Ramos (cell line): ENCODE results near the gene CLTB.

Experiments
- in situ Hi-C: fragments of 300-500 bp; cut with MboI; formaldehyde crosslinking; loops from one replicate; pipeline ENCODE4 v1.14.3; 2022; ENCODE audit warnings: low sequenced_read_pairs; ENCODE audit not compliant: unreplicated experiment

CLTB gene

DNA sequence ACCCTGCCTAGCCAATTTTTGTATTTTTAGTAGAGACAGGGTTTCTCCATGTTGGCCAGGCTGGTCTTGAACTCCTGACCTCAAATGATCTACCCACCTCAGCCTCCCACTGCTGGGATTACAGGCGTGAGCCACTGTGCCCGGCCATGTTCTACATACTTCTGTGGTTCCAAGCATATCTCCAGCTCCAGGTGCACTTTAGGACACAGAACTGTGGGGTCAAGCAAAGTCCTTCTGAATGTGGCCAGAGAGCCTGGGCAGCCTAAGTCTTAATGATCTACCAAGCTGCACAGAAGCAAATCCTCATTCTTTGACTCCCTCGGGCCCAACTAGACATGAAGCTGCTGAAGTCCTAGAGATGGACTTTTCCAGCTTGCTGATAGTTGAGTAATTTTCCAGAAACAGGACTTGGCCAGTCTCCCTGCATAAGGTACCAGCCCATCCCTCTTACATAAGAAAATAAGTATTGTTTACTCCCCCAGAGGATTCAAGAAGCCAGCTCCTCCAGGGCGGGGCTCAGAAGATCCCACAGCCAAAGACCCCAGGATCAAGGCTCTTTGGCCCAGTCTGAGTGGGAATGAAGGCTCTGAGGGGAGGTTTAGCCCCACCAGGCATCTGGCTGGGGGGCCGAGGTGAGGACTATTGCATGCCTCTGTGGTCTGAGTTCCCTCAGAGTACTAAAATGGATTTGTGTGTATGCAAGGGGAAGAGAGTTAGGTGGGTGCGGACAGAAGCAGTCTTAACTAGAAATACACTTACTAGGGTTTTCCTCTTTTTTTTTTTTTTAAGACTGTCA is 8.7 kb downstream of the CLTB start:
- in situ Hi-C loops = loop anchor here (25.0 kb wide), 1 partner anchor 670 kb away; no protein-coding TSS in a partner anchor

GRCh38 chr5:176406436-176407052 is 9.8 kb downstream of the CLTB start:
- in situ Hi-C loops = loop anchor here (25.0 kb wide), 1 partner anchor 669 kb away; no protein-coding TSS in a partner anchor

DNA sequence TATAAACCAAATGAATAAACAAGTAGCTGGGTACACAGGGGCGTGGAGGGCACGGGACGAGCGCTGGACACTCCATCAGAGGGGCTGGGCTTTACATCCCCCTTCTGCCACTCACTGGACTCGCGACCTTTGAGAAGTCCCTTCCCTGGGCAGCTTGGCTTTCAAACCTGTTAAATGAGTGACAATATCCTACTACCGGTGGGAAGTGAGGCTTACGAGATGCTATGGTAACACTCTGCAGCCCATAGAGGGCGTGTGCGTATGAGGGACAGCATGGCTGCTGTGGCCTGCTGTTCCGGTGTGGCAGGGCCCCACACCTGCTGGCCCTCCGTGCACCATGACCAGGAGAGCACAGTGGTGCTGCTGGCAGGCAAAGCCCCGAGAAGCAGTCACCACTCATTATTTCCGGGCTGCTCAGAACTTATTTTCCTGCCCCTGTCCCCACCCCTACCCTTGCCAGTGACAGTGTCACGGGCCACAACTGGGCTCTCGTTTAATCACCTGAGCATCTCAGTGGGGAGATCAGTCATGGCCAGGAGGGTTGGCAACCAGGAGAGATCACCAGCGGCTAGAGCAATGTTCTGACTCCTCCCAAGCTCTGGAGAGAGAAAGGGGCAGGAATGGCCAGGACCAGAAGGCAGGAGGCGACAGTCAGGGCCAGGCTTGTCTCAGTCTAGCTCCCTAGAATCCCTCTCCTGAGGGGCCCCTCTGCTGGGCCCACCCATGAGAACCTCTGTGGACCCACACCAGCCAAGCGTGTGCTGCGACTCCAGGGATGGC is 10.5 kb downstream of the CLTB start:
- in situ Hi-C loops = loop anchor here (25.0 kb wide), 1 partner anchor 669 kb away; no protein-coding TSS in a partner anchor

DNA sequence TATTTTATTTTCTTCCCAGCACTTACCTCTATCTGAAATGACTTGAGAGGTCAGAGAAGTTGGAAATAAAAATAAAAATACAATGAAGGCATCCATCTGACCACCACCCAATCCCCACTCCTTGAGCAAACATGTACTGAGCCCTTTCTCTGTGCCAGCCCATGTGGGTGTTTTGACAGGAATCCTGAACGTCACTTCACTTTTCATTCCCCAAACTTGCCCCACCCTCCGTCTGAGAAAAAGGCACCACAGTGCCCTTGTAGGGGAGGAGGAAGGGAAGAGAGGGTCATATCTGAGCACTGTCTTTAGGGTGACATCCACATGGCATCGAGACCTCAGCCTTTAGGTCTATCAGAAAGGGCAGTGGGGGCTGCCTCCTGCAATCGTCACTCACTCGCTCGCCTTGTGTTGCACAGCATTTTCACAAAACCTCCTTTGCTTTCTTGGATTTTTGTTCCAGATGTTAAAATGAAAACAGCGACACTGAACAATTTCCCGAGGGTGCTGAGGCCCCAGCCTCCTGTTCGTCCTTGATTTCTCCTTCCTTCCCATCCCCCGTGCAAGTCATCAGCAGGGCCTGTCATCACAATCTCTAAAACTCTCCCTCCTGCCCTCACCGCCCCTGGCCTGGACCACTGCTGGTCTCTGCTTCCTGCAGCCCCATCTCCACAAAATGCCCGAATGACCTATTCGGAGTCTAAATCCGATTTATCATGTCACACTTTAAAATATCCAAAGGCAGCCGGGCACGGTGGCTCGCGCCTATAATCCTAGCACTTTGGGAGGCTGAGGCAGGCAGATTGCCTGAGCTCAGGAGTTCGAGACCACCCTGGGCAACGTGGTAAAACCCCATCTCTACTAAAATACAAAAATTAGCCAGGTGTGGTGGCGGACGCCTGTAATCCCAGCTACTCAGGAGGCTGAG is 14.8 kb downstream of the CLTB start:
- in situ Hi-C loops = loop anchor here (25.0 kb wide), 1 partner anchor 664 kb away; no protein-coding TSS in a partner anchor

DNA sequence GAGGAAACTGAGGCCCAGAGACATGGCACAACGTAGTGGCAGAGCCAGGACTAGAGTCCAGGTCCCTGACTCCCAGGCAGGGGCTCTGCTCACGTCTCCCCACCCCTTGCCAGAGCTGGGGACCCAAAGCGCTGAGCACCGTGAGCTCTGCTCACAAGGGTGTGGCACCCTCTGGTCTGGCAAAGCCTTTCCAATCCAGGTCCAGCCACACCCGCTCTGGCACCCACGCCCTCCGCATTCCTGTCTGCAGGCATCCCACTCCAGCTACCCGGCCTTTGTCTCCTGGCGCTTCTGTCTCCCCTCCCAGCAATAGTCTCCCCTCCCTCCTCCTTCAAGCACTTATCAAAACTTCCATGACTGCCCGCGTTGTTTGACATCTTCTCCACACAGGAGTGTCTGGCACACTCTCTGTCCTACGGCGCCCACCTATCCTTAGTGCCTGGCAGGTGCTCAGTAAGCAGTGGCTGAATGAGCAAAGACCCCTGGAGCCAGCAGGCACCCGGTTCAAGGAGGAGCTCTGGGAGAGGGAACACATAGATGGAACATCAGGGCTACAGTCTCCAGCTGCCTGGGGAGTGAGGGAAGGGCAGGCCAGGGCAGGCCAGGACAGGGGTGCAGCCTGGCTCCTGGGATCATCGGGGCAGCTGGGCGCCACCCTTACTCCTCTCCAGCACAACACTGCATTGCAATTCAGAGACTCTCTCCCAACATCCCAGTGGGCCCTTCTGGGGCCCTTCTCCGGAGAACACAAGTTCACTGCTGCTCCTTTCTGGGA is 15.8 kb downstream of the CLTB start:
- in situ Hi-C loops = loop anchor here (25.0 kb wide), 1 partner anchor 663 kb away; no protein-coding TSS in a partner anchor

DNA sequence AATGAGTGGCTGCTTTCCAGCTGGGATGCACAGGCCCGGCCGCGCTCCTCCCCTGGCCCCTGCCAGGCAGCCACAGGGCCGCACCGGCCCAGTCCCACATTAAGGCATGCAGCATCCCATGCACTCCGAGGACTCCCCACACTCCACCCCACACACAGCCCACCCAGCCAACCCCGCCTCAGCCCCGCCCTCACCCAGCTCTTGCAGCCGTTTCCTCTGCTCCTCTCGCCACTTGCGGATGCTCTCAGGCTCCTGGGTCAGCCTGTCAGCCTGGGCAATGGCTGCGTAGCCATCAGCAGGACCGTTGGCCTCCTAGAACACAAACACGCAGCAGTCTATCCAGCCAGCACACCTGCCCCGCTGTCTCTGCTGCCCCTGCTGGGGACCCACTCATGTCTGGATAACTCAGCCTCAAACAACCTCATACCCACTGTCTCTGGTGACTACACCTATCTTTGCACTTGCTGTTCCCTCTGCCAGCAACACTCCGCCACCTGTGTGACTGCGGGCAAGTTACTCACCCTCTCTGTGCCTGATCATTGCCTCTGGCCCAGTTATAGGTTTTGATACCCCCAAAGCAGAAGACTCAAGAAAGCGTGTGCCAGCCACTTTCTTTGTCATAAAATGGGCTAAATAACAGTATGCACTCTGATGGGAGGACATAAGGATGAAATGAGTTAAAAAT is 18.5 kb downstream of the CLTB start:
- in situ Hi-C loops = no loop called here

DNA sequence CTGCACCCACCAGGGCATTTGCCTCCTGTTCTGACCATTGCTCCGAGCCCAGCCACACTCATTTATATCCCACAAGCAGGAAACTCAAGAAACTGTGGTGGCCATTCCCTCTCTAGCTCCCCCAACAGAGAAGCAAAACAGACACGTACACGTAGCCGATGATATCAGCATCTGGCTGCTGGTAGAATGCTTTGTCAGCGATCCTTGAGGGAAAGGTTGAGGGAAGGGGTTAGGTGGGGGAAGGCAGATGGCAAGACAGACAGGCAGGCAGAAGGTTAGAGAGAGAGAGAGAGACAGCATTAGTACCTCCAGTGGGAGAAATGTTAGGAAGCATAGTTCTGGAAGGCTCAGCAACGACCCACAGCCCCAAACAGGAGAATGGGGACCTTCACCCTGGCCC is 20.0 kb downstream of the CLTB start:
- in situ Hi-C loops = no loop called here

DNA sequence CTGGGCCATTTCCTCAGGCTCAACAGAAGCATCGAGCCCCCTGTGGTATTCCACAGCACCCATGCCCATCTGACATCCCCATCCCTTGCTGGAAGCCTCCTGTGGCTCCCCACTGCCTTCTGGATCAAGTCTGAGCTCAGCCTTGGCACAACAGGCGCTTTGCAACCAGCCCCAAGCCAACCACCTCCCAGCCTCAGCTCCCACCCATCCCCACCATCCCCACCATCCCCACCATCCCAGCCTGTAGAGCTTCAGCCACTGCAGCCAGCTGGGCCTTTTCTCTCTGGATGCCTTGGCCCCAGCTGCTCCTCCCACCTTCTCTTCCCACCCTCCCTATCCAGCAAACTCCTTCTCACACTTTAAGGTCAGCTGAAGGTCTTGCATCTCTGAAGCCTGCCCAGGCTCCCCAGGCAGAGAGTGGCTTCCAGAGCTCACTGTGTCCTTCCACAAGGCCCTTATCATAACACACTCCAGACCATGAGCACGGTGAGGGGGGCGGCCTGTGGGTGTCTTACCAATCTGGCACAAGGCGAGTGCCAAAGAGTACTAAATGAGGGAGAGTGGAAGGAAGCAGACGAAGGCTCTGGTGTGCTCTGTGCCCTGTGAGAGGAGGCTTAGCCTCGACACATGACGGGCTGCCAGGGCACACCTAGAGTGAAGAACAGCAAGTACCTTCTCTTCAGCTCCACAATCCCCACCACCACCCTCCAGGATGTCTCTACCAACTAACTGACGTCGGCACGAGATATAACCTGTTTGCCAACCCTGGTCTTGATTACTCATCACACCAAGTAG is 21.3 kb downstream of the CLTB start:
- in situ Hi-C loops = no loop called here

GRCh38 chr5:176394096-176394495 is 22.2 kb downstream of the CLTB start:
- in situ Hi-C loops = no loop called here

GRCh38 chr5:176392526-176392925 is 23.8 kb downstream of the CLTB start:
- in situ Hi-C loops = no loop called here

DNA sequence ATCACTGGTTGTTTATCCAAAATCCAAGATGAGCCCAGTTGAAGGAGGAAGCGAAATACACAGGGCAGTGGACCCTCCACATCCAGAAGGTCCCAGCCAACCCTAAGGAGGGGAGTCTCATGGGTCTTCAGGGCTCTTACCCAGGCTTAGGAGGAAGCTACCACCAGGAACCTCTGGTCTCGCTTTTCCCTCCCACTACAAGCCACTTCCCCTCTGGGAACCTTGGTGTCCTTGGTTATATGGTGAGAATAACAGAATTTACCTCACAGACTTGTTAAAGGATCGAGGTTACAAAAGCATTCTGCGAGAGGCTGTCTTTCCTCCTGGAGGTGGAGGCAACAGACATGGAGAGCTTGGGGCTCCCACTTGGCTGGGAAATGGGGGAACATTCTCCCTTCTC is 24.3 kb downstream of the CLTB start:
- in situ Hi-C loops = no loop called here

- in situ Hi-C loops = no loop called here
These were observed 24.9 kb downstream of the CLTB start for GRCh38 chr5:176391479-176391878.

DNA sequence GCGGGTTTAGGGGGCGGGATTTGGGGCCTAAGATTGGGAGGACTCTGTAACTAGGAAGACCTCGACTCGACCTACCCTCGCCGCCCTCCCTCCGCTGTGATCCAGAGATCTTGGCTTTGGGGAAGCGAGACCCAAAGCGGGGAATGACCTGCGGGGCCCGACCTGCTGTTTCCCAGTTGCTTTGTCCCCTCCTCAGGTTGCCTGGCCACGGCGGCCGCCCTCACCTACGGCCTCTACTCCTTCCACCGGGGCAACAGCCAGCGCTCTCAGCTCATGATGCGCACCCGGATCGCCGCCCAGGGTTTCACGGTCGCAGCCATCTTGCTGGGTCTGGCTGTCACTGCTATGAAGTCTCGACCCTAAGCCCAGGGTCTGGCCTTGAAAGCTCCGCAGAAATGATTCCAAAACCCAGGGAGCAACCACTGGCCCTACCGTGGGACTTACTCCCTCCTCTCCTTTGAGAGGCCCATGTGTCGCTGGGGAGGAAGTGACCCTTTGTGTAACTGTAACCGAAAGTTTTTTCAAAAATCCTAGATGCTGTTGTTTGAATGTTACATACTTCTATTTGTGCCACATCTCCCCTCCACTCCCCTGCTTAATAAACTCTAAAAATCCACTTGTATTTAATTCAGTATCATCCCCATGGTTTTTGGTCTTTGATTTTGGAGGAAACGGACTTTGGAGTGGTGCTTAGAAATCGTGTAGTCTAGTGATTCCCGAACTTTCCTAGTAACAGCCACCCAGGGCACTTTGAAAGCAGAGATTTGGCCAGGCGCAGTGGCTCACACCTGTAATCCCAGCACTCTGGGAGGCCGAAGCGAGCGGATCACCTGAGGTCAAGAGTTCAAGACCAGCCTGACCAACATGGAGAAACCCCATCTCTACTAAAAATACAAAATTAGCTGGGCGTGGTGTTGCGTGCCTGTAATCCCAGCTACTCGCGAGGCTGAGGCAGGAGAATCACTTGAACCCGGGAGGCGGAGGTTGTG is 26.9 kb downstream of the CLTB start:
- in situ Hi-C loops = no loop called here

DNA sequence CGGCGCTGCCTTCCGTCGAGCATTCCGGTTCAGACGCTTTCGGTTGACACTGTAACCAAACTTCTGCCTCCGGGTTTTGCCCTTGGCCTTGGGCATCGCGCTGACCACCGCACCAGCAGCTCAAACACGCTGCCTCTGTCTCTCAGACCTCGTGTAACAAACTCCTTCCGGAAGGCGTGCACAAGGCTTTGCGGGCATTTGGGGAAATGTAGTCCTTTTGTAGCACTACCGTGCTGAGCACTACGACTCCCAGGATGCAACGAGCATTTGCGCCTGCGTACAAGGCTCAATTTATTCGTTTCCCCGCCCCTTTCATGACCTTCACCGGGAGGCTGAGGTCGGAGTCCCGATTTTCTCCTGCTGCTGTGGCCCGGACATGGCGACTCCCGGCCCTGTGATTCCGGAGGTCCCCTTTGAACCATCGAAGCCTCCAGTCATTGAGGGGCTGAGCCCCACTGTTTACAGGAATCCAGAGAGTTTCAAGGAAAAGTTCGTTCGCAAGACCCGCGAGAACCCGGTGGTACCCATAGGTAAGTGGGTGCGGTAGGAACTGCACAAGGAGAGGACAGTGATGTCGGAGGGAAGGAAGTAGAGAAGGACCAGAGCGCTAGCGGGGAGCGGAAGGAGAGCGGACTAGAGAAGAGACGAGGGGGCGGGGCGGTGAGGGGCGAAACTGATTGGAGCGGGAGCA is 27.8 kb downstream of the CLTB start, which contains the start of the genes HIGD2A and NOP16:
TSS of gene HIGD2A (plus strand) at position 308 of the 691 bp plus-strand sequence. CDS start at position 377, 69 bp downstream.
TSS of gene NOP16 (minus strand) at position 155 of the 691 bp plus-strand sequence. CDS start at position 96, 59 bp downstream.
- in situ Hi-C loops = no loop called here

GRCh38 chr5:176388003-176388443 is 28.3 kb downstream of the CLTB start:
- in situ Hi-C loops = no loop called here
